HepG2 (cell line): ENCODE measurements around the gene CPEB3.

Experiments used
- CBX2 ChIP-seq, 2 experiments: fragments of 200-600 bp in 1 of 2; sonication (generic); formaldehyde crosslinking in 1 of 2; IDR thresholded peaks; 2 replicates each; pipeline versions ENCODE4 v1.7.0 to v1.8.1; 2018 to 2022; ENCODE audit warnings: low read depth in 2 of 2, low read length in 1 of 2, mild to moderate bottlenecking in 1 of 2, missing genetic modification reagents in 1 of 2
- FIP1L1 ChIP-seq: fragments of 200-400 bp; formaldehyde crosslinking; IDR thresholded peaks from 2 replicates; pipeline ENCODE4 v1.6.1; 2018; ENCODE audit warnings: low read depth, mild to moderate bottlenecking, low read length, moderate library complexity, borderline replicate concordance; ENCODE audit not compliant: insufficient read depth
- SMC3 ChIP-seq: IDR thresholded peaks from 2 replicates; pipeline ENCODE4 v1.6.1; 2011; ENCODE audit warnings: low read length, improper control_type of control experiment
- ZNF121 ChIP-seq: sonication (generic); formaldehyde crosslinking; IDR thresholded peaks from 2 replicates; pipeline ENCODE4 v1.5.0; 2020; ENCODE audit warnings: mild to moderate bottlenecking, missing genetic modification reagents
- ZNF274 ChIP-seq: sonication (generic); formaldehyde crosslinking; IDR thresholded peaks from 2 replicates; pipeline ENCODE4 v1.5.1; 2020; ENCODE audit warnings: mild to moderate bottlenecking, missing genetic modification reagents
- ZSCAN25 ChIP-seq: sonication (generic); formaldehyde crosslinking; IDR thresholded peaks from 2 replicates; pipeline ENCODE4 v1.8.0; 2022; ENCODE audit warnings: mild to moderate bottlenecking, missing genetic modification reagents
- TF ChIP-seq, protein P1 (sequence below): IDR thresholded peaks from 2 replicates; pipeline ENCODE4 v1.6.1; 2012; ENCODE audit warnings: inconsistent platforms
- TF ChIP-seq, protein P2 (sequence below): IDR thresholded peaks from 2 replicates; pipeline ENCODE4 v1.6.1; 2016; ENCODE audit warnings: low read depth, borderline replicate concordance
- TF ChIP-seq, protein P3 (sequence below): sonication (generic); formaldehyde crosslinking; IDR thresholded peaks from 2 replicates; pipeline ENCODE4 v1.5.0; 2020; ENCODE audit warnings: mild to moderate bottlenecking, missing genetic modification reagents, moderate library complexity
- TF ChIP-seq, protein P4 (sequence below): sonication (generic); formaldehyde crosslinking; IDR thresholded peaks from one replicate; pipeline ENCODE4 v1.5.1; 2020; ENCODE audit warnings: mild to moderate bottlenecking, missing genetic modification reagents; ENCODE audit errors: not compliant biosample characterization
- TF ChIP-seq, protein P5 (sequence below): IDR thresholded peaks from 2 replicates; pipeline ENCODE4 v1.6.1; 2018; ENCODE audit warnings: missing genetic modification reagents, mild to moderate bottlenecking, missing compliant biosample characterization

DNA sequence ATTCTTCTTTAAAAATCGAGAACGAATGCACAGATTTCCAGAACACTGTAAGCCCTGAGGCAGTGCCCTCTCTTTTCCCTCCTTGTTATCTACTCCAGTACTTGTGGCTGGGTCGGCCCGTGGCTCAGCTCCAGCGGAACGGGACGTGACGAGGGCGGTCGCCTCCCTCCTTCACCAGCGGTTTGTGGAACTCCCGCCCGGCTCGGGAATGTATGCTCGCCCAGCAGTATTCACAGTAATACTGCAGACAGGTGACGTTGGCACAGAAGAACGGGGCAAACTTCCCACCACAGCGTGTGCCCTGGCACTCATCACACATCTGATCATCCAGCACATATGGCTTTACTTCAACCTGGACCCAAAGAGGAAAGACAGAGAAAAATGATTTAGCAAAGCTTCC is 238.8 kb downstream of the CPEB3 start:
- TF ChIP-seq, protein P1, sequence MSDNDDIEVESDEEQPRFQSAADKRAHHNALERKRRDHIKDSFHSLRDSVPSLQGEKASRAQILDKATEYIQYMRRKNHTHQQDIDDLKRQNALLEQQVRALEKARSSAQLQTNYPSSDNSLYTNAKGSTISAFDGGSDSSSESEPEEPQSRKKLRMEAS, result no peak
- no peak for TF ChIP-seq ZSCAN25 (CRISPR knock-in tag)
- no peak for TF ChIP-seq CBX2 (IDR thresholded peaks at IDR 0.05; ENCODE audit: low read depth, low read length)
- TF ChIP-seq CBX2 (CRISPR knock-in tag; IDR thresholded peaks at IDR 0.05; ENCODE audit: low read depth), result no peak
- TF ChIP-seq, protein P2, sequence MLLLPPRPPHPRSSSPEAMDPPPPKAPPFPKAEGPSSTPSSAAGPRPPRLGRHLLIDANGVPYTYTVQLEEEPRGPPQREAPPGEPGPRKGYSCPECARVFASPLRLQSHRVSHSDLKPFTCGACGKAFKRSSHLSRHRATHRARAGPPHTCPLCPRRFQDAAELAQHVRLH, result no peak
- TF ChIP-seq, protein P3, sequence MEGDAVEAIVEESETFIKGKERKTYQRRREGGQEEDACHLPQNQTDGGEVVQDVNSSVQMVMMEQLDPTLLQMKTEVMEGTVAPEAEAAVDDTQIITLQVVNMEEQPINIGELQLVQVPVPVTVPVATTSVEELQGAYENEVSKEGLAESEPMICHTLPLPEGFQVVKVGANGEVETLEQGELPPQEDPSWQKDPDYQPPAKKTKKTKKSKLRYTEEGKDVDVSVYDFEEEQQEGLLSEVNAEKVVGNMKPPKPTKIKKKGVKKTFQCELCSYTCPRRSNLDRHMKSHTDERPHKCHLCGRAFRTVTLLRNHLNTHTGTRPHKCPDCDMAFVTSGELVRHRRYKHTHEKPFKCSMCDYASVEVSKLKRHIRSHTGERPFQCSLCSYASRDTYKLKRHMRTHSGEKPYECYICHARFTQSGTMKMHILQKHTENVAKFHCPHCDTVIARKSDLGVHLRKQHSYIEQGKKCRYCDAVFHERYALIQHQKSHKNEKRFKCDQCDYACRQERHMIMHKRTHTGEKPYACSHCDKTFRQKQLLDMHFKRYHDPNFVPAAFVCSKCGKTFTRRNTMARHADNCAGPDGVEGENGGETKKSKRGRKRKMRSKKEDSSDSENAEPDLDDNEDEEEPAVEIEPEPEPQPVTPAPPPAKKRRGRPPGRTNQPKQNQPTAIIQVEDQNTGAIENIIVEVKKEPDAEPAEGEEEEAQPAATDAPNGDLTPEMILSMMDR (CRISPR knock-in tag), result no peak
- TF ChIP-seq SMC3, result no peak
- TF ChIP-seq ZNF274 (CRISPR knock-in tag), result no peak
- TF ChIP-seq FIP1L1, result no peak
- TF ChIP-seq, protein P4, sequence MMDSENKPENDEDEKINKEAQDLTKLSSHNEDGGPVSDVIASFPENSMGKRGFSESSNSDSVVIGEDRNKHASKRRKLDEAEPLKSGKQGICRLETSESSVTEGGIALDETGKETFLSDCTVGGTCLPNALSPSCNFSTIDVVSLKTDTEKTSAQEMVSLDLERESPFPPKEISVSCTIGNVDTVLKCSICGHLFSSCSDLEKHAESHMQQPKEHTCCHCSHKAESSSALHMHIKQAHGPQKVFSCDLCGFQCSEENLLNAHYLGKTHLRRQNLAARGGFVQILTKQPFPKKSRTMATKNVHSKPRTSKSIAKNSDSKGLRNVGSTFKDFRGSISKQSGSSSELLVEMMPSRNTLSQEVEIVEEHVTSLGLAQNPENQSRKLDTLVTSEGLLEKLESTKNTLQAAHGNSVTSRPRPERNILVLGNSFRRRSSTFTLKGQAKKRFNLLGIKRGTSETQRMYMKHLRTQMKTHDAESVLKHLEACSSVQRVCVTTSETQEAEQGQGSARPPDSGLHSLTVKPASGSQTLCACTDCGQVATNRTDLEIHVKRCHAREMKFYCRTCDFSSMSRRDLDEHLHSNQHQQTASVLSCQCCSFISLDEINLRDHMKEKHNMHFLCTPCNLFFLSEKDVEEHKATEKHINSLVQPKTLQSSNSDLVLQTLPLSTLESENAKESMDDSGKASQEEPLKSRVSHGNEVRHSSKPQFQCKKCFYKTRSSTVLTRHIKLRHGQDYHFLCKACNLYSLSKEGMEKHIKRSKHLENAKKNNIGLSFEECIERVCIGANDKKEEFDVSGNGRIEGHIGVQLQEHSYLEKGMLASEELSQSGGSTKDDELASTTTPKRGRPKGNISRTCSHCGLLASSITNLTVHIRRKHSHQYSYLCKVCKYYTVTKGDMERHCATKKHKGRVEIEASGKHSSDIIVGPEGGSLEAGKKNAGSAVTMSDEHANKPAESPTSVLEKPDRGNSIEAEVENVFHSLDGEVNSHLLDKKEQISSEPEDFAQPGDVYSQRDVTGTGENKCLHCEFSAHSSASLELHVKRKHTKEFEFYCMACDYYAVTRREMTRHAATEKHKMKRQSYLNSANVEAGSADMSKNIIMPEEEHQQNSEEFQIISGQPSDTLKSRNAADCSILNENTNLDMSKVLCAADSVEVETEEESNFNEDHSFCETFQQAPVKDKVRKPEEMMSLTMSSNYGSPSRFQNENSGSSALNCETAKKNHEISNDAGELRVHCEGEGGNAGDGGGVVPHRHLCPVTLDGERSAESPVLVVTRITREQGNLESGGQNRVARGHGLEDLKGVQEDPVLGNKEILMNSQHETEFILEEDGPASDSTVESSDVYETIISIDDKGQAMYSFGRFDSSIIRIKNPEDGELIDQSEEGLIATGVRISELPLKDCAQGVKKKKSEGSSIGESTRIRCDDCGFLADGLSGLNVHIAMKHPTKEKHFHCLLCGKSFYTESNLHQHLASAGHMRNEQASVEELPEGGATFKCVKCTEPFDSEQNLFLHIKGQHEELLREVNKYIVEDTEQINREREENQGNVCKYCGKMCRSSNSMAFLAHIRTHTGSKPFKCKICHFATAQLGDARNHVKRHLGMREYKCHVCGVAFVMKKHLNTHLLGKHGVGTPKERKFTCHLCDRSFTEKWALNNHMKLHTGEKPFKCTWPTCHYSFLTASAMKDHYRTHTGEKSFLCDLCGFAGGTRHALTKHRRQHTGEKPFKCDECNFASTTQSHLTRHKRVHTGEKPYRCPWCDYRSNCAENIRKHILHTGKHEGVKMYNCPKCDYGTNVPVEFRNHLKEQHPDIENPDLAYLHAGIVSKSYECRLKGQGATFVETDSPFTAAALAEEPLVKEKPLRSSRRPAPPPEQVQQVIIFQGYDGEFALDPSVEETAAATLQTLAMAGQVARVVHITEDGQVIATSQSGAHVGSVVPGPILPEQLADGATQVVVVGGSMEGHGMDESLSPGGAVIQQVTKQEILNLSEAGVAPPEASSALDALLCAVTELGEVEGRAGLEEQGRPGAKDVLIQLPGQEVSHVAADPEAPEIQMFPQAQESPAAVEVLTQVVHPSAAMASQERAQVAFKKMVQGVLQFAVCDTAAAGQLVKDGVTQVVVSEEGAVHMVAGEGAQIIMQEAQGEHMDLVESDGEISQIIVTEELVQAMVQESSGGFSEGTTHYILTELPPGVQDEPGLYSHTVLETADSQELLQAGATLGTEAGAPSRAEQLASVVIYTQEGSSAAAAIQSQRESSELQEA (CRISPR knock-in tag), result no peak
- TF ChIP-seq, protein P5, sequence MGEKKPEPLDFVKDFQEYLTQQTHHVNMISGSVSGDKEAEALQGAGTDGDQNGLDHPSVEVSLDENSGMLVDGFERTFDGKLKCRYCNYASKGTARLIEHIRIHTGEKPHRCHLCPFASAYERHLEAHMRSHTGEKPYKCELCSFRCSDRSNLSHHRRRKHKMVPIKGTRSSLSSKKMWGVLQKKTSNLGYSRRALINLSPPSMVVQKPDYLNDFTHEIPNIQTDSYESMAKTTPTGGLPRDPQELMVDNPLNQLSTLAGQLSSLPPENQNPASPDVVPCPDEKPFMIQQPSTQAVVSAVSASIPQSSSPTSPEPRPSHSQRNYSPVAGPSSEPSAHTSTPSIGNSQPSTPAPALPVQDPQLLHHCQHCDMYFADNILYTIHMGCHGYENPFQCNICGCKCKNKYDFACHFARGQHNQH, result no peak
- TF ChIP-seq ZNF121 (CRISPR knock-in tag), result no peak
